ENCODE results near the gene TULP4.
"Not testable (repeated sequence)": the region's sequence is repeated elsewhere in the genome, so short reads cannot be mapped to it uniquely, and the experiment has no call there.

GRCh38 chr6:158295976-158296853 lies 16.1 kb upstream of the TULP4 start:
- TF ChIP-seq, protein P1, sequence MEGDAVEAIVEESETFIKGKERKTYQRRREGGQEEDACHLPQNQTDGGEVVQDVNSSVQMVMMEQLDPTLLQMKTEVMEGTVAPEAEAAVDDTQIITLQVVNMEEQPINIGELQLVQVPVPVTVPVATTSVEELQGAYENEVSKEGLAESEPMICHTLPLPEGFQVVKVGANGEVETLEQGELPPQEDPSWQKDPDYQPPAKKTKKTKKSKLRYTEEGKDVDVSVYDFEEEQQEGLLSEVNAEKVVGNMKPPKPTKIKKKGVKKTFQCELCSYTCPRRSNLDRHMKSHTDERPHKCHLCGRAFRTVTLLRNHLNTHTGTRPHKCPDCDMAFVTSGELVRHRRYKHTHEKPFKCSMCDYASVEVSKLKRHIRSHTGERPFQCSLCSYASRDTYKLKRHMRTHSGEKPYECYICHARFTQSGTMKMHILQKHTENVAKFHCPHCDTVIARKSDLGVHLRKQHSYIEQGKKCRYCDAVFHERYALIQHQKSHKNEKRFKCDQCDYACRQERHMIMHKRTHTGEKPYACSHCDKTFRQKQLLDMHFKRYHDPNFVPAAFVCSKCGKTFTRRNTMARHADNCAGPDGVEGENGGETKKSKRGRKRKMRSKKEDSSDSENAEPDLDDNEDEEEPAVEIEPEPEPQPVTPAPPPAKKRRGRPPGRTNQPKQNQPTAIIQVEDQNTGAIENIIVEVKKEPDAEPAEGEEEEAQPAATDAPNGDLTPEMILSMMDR (IDR thresholded peaks at IDR 0.05 in 8 of 11, conservative IDR thresholded peaks at IDR 0.05 in 3 of 11), result not testable (repeated sequence)
- not testable (repeated sequence) for TF ChIP-seq POLR2A (IDR thresholded peaks at IDR 0.05)
